ENCODE measurements around the gene UBE2G2. TPM values are rescaled to one million over a fixed set of nuclear protein-coding genes. Genes with fewer than 3 reads are reported as not detected.

UBE2G2 gene
- total and polyA plus RNA-seq, 10 donors = 39.4 to 125 (median 84.5) TPM

DNA sequence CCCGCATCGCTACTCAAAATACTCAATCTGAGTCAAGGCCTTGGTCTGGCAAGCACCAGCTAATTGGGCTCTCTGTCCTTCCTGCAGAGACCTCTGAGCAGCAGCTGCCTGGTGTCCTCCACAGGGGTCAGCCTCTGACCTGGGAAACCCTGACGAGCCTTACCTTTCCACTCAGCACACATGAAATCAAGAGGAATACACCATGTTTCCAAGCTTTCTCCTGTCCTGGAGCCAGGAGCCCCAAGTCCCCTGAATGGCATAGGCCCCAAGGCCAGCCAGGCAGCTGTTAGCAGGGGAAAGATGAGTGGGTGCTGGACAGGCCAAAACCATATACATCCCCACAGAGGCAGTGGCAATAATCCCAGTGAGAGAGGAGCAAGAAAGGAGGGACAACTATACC is 63.0 kb downstream of the UBE2G2 start:
- DNase-seq = no peak
- WGBS, 5 donors = 75 to 100% (median 95%) methylated on average over 3 of the region's 3 CpGs
- Histone ChIP-seq H3K27me3 (replicated peaks in 1 of 7) (peaks cover 0 to 13% (median 0%) of the 10 kb centered on the region in 7 donors), H3K36me3 (no peaks in the 10 kb centered on the region), H3K9me3 (peaks cover 3 to 51% (median 38%) of the 10 kb centered on the region in 8 donors), H3K27ac (no peak overlapping the region), H3K4me3 (no peak overlapping the region), H3K4me1 (no peaks in the 10 kb centered on the region)
- intact Hi-C loops (cut with DNase I; ENCODE audit: low total_unique reads) = no loop called here
- TF ChIP-seq POLR2A (IDR thresholded peaks at IDR 0.05) = no peak
- no peak for TF ChIP-seq POLR2AphosphoS5 (IDR thresholded peaks at IDR 0.05)

GRCh38 chr21:44737706-44738354 is 63.8 kb downstream of the UBE2G2 start:
- Histone ChIP-seq H3K27ac (no peak overlapping the region), H3K27me3 (replicated peaks in 1 of 7) (peaks cover 0 to 16% (median 0%) of the 10 kb centered on the region in 7 donors), H3K4me1 (no peaks in the 10 kb centered on the region), H3K36me3 (no peaks in the 10 kb centered on the region), H3K9me3 (peaks cover 3 to 51% (median 38%) of the 10 kb centered on the region in 8 donors), H3K4me3 (no peak overlapping the region)
- TF ChIP-seq, protein P1, sequence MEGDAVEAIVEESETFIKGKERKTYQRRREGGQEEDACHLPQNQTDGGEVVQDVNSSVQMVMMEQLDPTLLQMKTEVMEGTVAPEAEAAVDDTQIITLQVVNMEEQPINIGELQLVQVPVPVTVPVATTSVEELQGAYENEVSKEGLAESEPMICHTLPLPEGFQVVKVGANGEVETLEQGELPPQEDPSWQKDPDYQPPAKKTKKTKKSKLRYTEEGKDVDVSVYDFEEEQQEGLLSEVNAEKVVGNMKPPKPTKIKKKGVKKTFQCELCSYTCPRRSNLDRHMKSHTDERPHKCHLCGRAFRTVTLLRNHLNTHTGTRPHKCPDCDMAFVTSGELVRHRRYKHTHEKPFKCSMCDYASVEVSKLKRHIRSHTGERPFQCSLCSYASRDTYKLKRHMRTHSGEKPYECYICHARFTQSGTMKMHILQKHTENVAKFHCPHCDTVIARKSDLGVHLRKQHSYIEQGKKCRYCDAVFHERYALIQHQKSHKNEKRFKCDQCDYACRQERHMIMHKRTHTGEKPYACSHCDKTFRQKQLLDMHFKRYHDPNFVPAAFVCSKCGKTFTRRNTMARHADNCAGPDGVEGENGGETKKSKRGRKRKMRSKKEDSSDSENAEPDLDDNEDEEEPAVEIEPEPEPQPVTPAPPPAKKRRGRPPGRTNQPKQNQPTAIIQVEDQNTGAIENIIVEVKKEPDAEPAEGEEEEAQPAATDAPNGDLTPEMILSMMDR (IDR thresholded peaks at IDR 0.05 in 8 of 11, conservative IDR thresholded peaks at IDR 0.05 in 3 of 11) = no peak
- TF ChIP-seq POLR2A (IDR thresholded peaks at IDR 0.05) = no peak
- TF ChIP-seq POLR2AphosphoS5 (IDR thresholded peaks at IDR 0.05) = no peak
- no peak for DNase-seq
- WGBS, 5 donors = 67 to 77% (median 71%) methylated on average over 3 of the region's 3 CpGs
- intact Hi-C loops (cut with DNase I; ENCODE audit: low total_unique reads) = no loop called here

GRCh38 chr21:44736291-44737004 is 65.2 kb downstream of the UBE2G2 start:
- TF ChIP-seq, protein P1 (IDR thresholded peaks at IDR 0.05 in 8 of 11, conservative IDR thresholded peaks at IDR 0.05 in 3 of 11) = no peak
- TF ChIP-seq POLR2A (IDR thresholded peaks at IDR 0.05) (no peak), POLR2AphosphoS5 (IDR thresholded peaks at IDR 0.05) (no peak)
- Histone ChIP-seq H3K9me3 (peaks cover 3 to 51% (median 38%) of the 10 kb centered on the region in 8 donors), H3K27ac (no peak overlapping the region), H3K4me1 (no peaks in the 10 kb centered on the region), H3K36me3 (no peaks in the 10 kb centered on the region), H3K4me3 (no peak overlapping the region), H3K27me3 (replicated peaks in 1 of 7) (peaks cover 0 to 19% (median 0%) of the 10 kb centered on the region in 7 donors)
- DNase-seq = no peak
- intact Hi-C loops (cut with DNase I; ENCODE audit: low total_unique reads) = no loop called here
- WGBS, 5 donors = 79 to 95% (median 88%) methylated on average over 8 of the region's 8 CpGs

GRCh38 chr21:44735821-44736220 is 65.8 kb downstream of the UBE2G2 start:
- no peak for TF ChIP-seq POLR2AphosphoS5 (IDR thresholded peaks at IDR 0.05)
- TF ChIP-seq, protein P1 (IDR thresholded peaks at IDR 0.05 in 8 of 11, conservative IDR thresholded peaks at IDR 0.05 in 3 of 11) = no peak
- TF ChIP-seq POLR2A (IDR thresholded peaks at IDR 0.05) = no peak
- peaks cover 3 to 51% (median 38%) of the 10 kb centered on the region in 8 donors for H3K9me3 ChIP-seq
- no peaks in the 10 kb centered on the region for H3K36me3 ChIP-seq
- intact Hi-C loops (cut with DNase I; ENCODE audit: low total_unique reads) = no loop called here
- H3K27ac ChIP-seq = no peak overlapping the region
- DNase-seq = no peak
- no peak overlapping the region for H3K4me3 ChIP-seq
- WGBS, 5 donors = 79 to 92% (median 83%) methylated on average over 1 to 6 of the region's 6 CpGs
- H3K27me3 ChIP-seq (replicated peaks in 1 of 7) = peaks cover 0 to 21% (median 0%) of the 10 kb centered on the region in 7 donors
- no peaks in the 10 kb centered on the region for H3K4me1 ChIP-seq

Measured in spleen (tissue), 11 donors.